Astrocyte of the cerebellum (primary cell): Measurements from ENCODE around the gene UROC1.

Source experiments
- DNase-seq: peaks from one replicate; pipeline ENCODE4 v3.0.0-alpha.2; 2011; ENCODE audit warnings: low read depth
- H3K4me3 ChIP-seq: 2 replicates; pipeline ENCODE4 v1.5.1; 2011; ENCODE audit warnings: mild to moderate bottlenecking, low read depth, low read length, moderate library complexity
- CTCF ChIP-seq: IDR thresholded peaks from 2 replicates; pipeline ENCODE4 v1.5.1; 2012; ENCODE audit warnings: low read length, low read depth, moderate library complexity, mild to moderate bottlenecking; ENCODE audit errors: missing control alignments
- in situ Hi-C: cut with HindIII; loops from 2 replicates; pipeline ENCODE4 v1.10.0; 2017; ENCODE audit warnings: low sequenced_read_pairs

Gene UROC1

GRCh38 chr3:126510308-126510910 is 7.2 kb downstream of the UROC1 start:
- no peak for DNase-seq
- in situ Hi-C loops: no loop called here
- no peak overlapping the region for H3K4me3 ChIP-seq
- no peak for TF ChIP-seq CTCF

GRCh38 chr3:126509597-126510307 is 7.8 kb downstream of the UROC1 start:
- in situ Hi-C loops: no loop called here
- H3K4me3 ChIP-seq: no peak overlapping the region
- TF ChIP-seq CTCF: no peak
- DNase-seq: no peak

GRCh38 chr3:126508564-126508964 is 9.0 kb downstream of the UROC1 start:
- in situ Hi-C loops: no loop called here
- DNase-seq: no peak
- no peak overlapping the region for H3K4me3 ChIP-seq
- TF ChIP-seq CTCF: no peak

- no peak overlapping the region for H3K4me3 ChIP-seq
- in situ Hi-C loops: no loop called here
- no peak for DNase-seq
- TF ChIP-seq CTCF: no peak
Observed at GRCh38 chr3:126507886-126508285, 9.7 kb downstream of the UROC1 start.

- TF ChIP-seq CTCF: no peak
- in situ Hi-C loops: no loop called here
- DNase-seq: no peak
- H3K4me3 ChIP-seq: no peak overlapping the region
Observed at GRCh38 chr3:126503701-126504100, 13.9 kb downstream of the UROC1 start.

GRCh38 chr3:126502656-126503055 is 14.9 kb downstream of the UROC1 start:
- in situ Hi-C loops: no loop called here
- no peak overlapping the region for H3K4me3 ChIP-seq
- DNase-seq: no peak

More at GRCh38 chr3:126502656-126503055, 14.9 kb downstream of the UROC1 start:
- no peak for TF ChIP-seq CTCF
